GM18873 (cell line): ENCODE data around the gene FAM217A.
"Not testable (repeated sequence)": the region's sequence is repeated elsewhere in the genome, so short reads cannot be mapped to it uniquely, and the experiment has no call there.

Experiments
- ATAC-seq: cut with Tn5 transposase; IDR thresholded peaks from one replicate; pipeline ENCODE4 v1.9.1; 2021; ENCODE audit warnings: mild to moderate bottlenecking, moderate library complexity, moderate number of reproducible peaks; ENCODE audit not compliant: unreplicated experiment, low FRiP score

FAM217A gene

GRCh38 chr6:4078691-4079471 lies at the start of gene FAM217A:
TSS of gene FAM217A (minus strand) at chr6:4079137. CDS start at chr6:4077414, 1,723 bp downstream.
- ATAC-seq, result no peak

GRCh38 chr6:4128072-4128471 lies 49.1 kb upstream of the FAM217A start:
- no peak for ATAC-seq

- no peak for ATAC-seq
These were observed 47.3 kb upstream of the FAM217A start for GRCh38 chr6:4125933-4126864.

- ATAC-seq, result no peak
These were observed 46.6 kb upstream of the FAM217A start for GRCh38 chr6:4125500-4125899.

GRCh38 chr6:4124351-4124750 lies 45.4 kb upstream of the FAM217A start:
- ATAC-seq, result no peak

GRCh38 chr6:4115741-4116140 lies 36.8 kb upstream of the FAM217A start:
- no peak for ATAC-seq

GRCh38 chr6:4114123-4114522 lies 35.2 kb upstream of the FAM217A start:
- no peak for ATAC-seq

- no peak for ATAC-seq
These were observed 34.7 kb upstream of the FAM217A start for GRCh38 chr6:4113649-4114048.

- no peak for ATAC-seq
These were observed 33.4 kb upstream of the FAM217A start for GRCh38 chr6:4112366-4112765.

GRCh38 chr6:4109363-4109815 lies 30.5 kb upstream of the FAM217A start:
- ATAC-seq, result not testable (repeated sequence)

- no peak for ATAC-seq
These were observed 29.7 kb upstream of the FAM217A start for GRCh38 chr6:4108561-4109093.

GRCh38 chr6:4107873-4108272 lies 28.9 kb upstream of the FAM217A start:
- ATAC-seq, result no peak

GRCh38 chr6:4105980-4106536 lies 27.1 kb upstream of the FAM217A start:
- ATAC-seq, result no peak

GRCh38 chr6:4103929-4104328 lies 25.0 kb upstream of the FAM217A start:
- no peak for ATAC-seq

GRCh38 chr6:4102687-4103244 lies 23.8 kb upstream of the FAM217A start:
- ATAC-seq, result no peak

- no peak for ATAC-seq
These were observed 22.4 kb upstream of the FAM217A start for GRCh38 chr6:4101298-4101697.

GRCh38 chr6:4100655-4101054 lies 21.7 kb upstream of the FAM217A start:
- ATAC-seq, result no peak

- ATAC-seq, result no peak
These were observed 14.4 kb upstream of the FAM217A start for GRCh38 chr6:4093288-4093687.

- ATAC-seq, result no peak
These were observed 13.0 kb upstream of the FAM217A start for GRCh38 chr6:4091941-4092340.

GRCh38 chr6:4090043-4090442 lies 11.1 kb upstream of the FAM217A start:
- not testable (repeated sequence) for ATAC-seq
